Smooth muscle cell (in vitro differentiated cells): ENCODE measurements around the gene POLE2. TPM values are rescaled to one million over a fixed set of nuclear protein-coding genes. Genes with fewer than 3 reads are reported as not detected.

Experiments used
- DNase-seq: peaks from one replicate; lab custom pipeline; 2025; ENCODE audit not compliant: unreplicated experiment; lab: John Stamatoyannopoulos, UW
- H2AFZ ChIP-seq: fragments of 200-600 bp; sonication (generic); 2 replicates; pipeline ENCODE4 v1.6.0; 2016; ENCODE audit warnings: antibody characterized with exemption, low read depth, mild to moderate bottlenecking
- H3F3A ChIP-seq: fragments of 200-600 bp; sonication (generic); 2 replicates; pipeline ENCODE4 v1.6.0; 2017; ENCODE audit warnings: antibody characterized with exemption, low read depth
- H3K27ac ChIP-seq: fragments of 200-600 bp; sonication (generic); 2 replicates; pipeline ENCODE4 v1.5.1; 2016; ENCODE audit warnings: low read depth, mild to moderate bottlenecking
- H3K27me3 ChIP-seq: fragments of 200-600 bp; sonication (generic); 2 replicates; pipeline ENCODE4 v1.6.1; 2016; ENCODE audit warnings: low read depth, mild to moderate bottlenecking
- H3K36me3 ChIP-seq: fragments of 200-600 bp; sonication (generic); 2 replicates; pipeline ENCODE4 v1.5.1; 2016; ENCODE audit warnings: low read depth
- H3K4me1 ChIP-seq: fragments of 200-600 bp; sonication (generic); 2 replicates; pipeline ENCODE4 v1.5.1; 2016; ENCODE audit warnings: low read depth
- H3K4me2 ChIP-seq: fragments of 200-600 bp; sonication (generic); 2 replicates; pipeline ENCODE4 v1.6.0; 2016; ENCODE audit warnings: mild to moderate bottlenecking
- H3K4me3 ChIP-seq: fragments of 200-600 bp; sonication (generic); 2 replicates; pipeline ENCODE4 v1.5.1; 2016; ENCODE audit warnings: mild to moderate bottlenecking
- H3K79me2 ChIP-seq: fragments of 200-600 bp; sonication (generic); 2 replicates; pipeline ENCODE4 v1.6.0; 2016; ENCODE audit warnings: low read depth, mild to moderate bottlenecking
- H3K9ac ChIP-seq: fragments of 200-600 bp; sonication (generic); 2 replicates; pipeline ENCODE4 v1.6.0; 2016; ENCODE audit warnings: low read depth
- H3K9me3 ChIP-seq: fragments of 200-600 bp; sonication (generic); replicated peaks from 2 replicates; pipeline ENCODE4 v1.5.1; 2016; ENCODE audit warnings: low read depth
- H4K20me1 ChIP-seq: fragments of 200-600 bp; sonication (generic); 2 replicates; pipeline ENCODE4 v1.6.0; 2016; ENCODE audit warnings: low read depth
- WGBS: methylation state at CpG from one replicate; pipeline ENCODE4 v1.1.7; 2016; ENCODE audit warnings: low lambda C conversion rate; 5-methylcytosine and 5-hydroxymethylcytosine counted together
- polyA plus RNA-seq: library from polyadenylated mRNA; unstranded; fragments of >200 nt; fragmentation: Nextera tagmentation; extraction: Ambion mirVana; gene quantifications from 2 replicates; pipeline ENCODE4 v1.2.1, GENCODE V29; 2016
- total RNA-seq: library from RNA; depleted of rRNA; stranded (reverse); fragments of >200 nt; gene quantifications from 2 replicates; pipeline ENCODE4 v1.2.3, GENCODE V29; 2014
- TF ChIP-seq, protein P1 (sequence below): fragments of 200-600 bp; sonication (generic); IDR thresholded peaks from 2 replicates; pipeline ENCODE4 v1.5.1; 2017; ENCODE audit warnings: borderline replicate concordance, mild to moderate bottlenecking, antibody characterized with exemption; ENCODE audit not compliant: insufficient read depth, poor library complexity, severe bottlenecking

Gene POLE2
- total and polyA plus RNA-seq, 2 experiments from 2014 or later = 7.5 to 9.6 TPM

- H3K9me3 ChIP-seq = no peaks in the 10 kb centered on the region
- WGBS = 51% methylated on average over 6 of the region's 6 CpGs
- H3K27me3 ChIP-seq = no peaks in the 10 kb centered on the region
- DNase-seq = no peak
- no peaks in the 10 kb centered on the region for H3K79me2 ChIP-seq
- peak overlapping the region; percentile 90 for H3K27ac ChIP-seq
- TF ChIP-seq, protein P1, sequence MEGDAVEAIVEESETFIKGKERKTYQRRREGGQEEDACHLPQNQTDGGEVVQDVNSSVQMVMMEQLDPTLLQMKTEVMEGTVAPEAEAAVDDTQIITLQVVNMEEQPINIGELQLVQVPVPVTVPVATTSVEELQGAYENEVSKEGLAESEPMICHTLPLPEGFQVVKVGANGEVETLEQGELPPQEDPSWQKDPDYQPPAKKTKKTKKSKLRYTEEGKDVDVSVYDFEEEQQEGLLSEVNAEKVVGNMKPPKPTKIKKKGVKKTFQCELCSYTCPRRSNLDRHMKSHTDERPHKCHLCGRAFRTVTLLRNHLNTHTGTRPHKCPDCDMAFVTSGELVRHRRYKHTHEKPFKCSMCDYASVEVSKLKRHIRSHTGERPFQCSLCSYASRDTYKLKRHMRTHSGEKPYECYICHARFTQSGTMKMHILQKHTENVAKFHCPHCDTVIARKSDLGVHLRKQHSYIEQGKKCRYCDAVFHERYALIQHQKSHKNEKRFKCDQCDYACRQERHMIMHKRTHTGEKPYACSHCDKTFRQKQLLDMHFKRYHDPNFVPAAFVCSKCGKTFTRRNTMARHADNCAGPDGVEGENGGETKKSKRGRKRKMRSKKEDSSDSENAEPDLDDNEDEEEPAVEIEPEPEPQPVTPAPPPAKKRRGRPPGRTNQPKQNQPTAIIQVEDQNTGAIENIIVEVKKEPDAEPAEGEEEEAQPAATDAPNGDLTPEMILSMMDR = no peak
- peak overlapping the region; percentile 64 for H2AFZ ChIP-seq
- H3K36me3 ChIP-seq = no peaks in the 10 kb centered on the region
- H4K20me1 ChIP-seq = no peaks in the 10 kb centered on the region
- peak overlapping the region; percentile 96 for H3K4me2 ChIP-seq
- peaks cover 7% of the 10 kb centered on the region for H3F3A ChIP-seq
- peak overlapping the region; percentile 88 for H3K4me3 ChIP-seq
- peak overlapping the region; percentile 81 for H3K9ac ChIP-seq
- peaks cover 10% of the 10 kb centered on the region for H3K4me1 ChIP-seq
Observed at GRCh38 chr14:49692193-49692757, 4.3 kb upstream of the POLE2 start.

GRCh38 chr14:49691031-49691430 is 3.0 kb upstream of the POLE2 start:
- WGBS = 88% methylated on average over 4 of the region's 4 CpGs
- Histone ChIP-seq H3K4me3 (no peak overlapping the region), H3K36me3 (no peaks in the 10 kb centered on the region), H3F3A (peaks cover 7% of the 10 kb centered on the region), H4K20me1 (no peaks in the 10 kb centered on the region), H2AFZ (no peak overlapping the region), H3K79me2 (no peaks in the 10 kb centered on the region), H3K4me2 (peak overlapping the region; percentile 96), H3K9me3 (no peaks in the 10 kb centered on the region), H3K27ac (no peak overlapping the region), H3K9ac (no peak overlapping the region), H3K27me3 (no peaks in the 10 kb centered on the region), H3K4me1 (peaks cover 10% of the 10 kb centered on the region)
- no peak for DNase-seq
- TF ChIP-seq, protein P1 = no peak

DNA sequence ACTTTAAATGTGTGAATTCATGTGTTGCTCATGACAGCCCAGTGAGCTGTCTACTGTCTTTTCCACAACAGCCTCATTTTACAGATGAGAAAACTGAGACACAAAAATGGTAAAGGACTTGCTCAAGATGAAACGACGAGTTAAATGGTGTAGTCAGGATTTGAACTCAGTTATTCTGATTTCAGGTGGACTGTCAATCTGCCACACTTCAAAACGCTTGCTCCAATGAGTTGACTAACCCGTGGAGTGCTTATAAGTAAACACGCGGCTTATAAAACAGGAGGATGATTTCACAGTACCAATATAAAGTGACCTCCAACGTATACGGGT is 652 bp upstream of the POLE2 start:
- no peaks in the 10 kb centered on the region for H3K9me3 ChIP-seq
- no peak for DNase-seq
- TF ChIP-seq, protein P1 = no peak
- H3K27ac ChIP-seq = peak overlapping the region; percentile 7
- WGBS = 89% methylated on average over 8 of the region's 8 CpGs
- no peaks in the 10 kb centered on the region for H3K36me3 ChIP-seq
- no peaks in the 10 kb centered on the region for H3K79me2 ChIP-seq
- peaks cover 10% of the 10 kb centered on the region for H3K4me1 ChIP-seq
- H3K27me3 ChIP-seq = no peaks in the 10 kb centered on the region
- H3F3A ChIP-seq = peaks cover 7% of the 10 kb centered on the region
- H4K20me1 ChIP-seq = no peaks in the 10 kb centered on the region
- no peak overlapping the region for H3K9ac ChIP-seq
- peak overlapping the region; percentile 88 for H3K4me2 ChIP-seq
- H3K4me3 ChIP-seq = peak overlapping the region; percentile 83
- peak overlapping the region; percentile 100 for H2AFZ ChIP-seq

DNA sequence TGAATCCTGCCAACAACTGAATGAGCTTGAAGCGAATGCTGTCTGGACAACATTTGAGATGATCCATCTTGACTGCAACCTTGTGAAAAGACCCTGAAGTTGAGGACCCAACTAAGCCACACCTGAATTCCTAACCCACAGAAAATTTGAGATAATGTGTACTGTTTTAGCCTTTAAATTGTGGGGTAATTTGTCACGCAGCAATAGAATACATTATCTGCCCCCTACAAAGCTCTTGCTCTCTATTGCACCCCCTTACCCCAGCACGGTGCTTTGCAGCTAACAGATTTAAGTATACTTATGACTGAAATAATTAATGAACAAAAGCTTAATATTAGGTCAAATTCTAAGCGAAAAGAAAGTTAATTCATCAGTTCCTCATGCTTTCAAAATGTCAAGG is 1.6 kb downstream of the POLE2 start:
- Histone ChIP-seq H3F3A (peaks cover 7% of the 10 kb centered on the region), H3K4me3 (no peak overlapping the region), H3K9ac (no peak overlapping the region), H3K4me2 (no peak overlapping the region), H3K36me3 (no peaks in the 10 kb centered on the region), H3K79me2 (no peaks in the 10 kb centered on the region), H3K27me3 (no peaks in the 10 kb centered on the region), H3K9me3 (no peaks in the 10 kb centered on the region), H2AFZ (no peak overlapping the region), H3K27ac (no peak overlapping the region), H4K20me1 (no peaks in the 10 kb centered on the region), H3K4me1 (peaks cover 4% of the 10 kb centered on the region)
- WGBS = 95% methylated on average over 4 of the region's 4 CpGs
- TF ChIP-seq, protein P1 = no peak
- no peak for DNase-seq
